HepG2 (cell line): Measurements from ENCODE around the gene SRC. TPM values are rescaled to one million over a fixed set of nuclear protein-coding genes. Genes with fewer than 3 reads are reported as not detected.

Experiments
- ATAC-seq: fragments of 200-7000 bp; cut with Tn5 transposase; 3 replicates; pipeline ENCODE4 v1.9.1; 2020; ENCODE audit warnings: mild to moderate bottlenecking, moderate library complexity
- BruUV-seq: library from RNA; stranded (reverse); fragments of 400-500 nt; replicated peaks from 2 replicates; lab custom pipeline; 2021; lab: Mats Ljungman, UMichigan
- CTCF ChIA-PET: fragments of 300-600 bp; formaldehyde crosslinking; extraction: SDS; loops from one replicate; lab custom pipeline; 2021; ENCODE audit warnings: low total read pairs, inconsistent platforms, low intra/inter-chr PET ratio; lab: Yijun Ruan, JAX
- POLR2A ChIA-PET: fragments of 350-600 bp; sonication (Branson Sonifier 250); formaldehyde crosslinking; loops from one replicate; lab custom pipeline; 2020; ENCODE audit warnings: antibody characterized with exemption, inconsistent platforms; lab: Yijun Ruan, JAX
- DNase-seq: peaks from one replicate; pipeline ENCODE4 v3.0.0-alpha.2; 2015; ENCODE audit warnings: low spot score
- FAIRE-seq: peaks from 3 replicates; lab custom pipeline; 2011; peaks lifted over from hg19 to GRCh38; lab: Jason Lieb, UNC
- H2AFZ ChIP-seq: one replicate; pipeline ENCODE4 v1.6.1; 2011; ENCODE audit warnings: low read length, inconsistent platforms
- H3K27ac ChIP-seq: fragments of 300-600 bp; 3 replicates; pipeline ENCODE4 v1.8.0; 2011; ENCODE audit warnings: mixed run types, mild to moderate bottlenecking, mixed read lengths, low read length, inconsistent platforms; ENCODE audit not compliant: insufficient read depth; ENCODE audit errors: extremely low read length
- H3K27me3 ChIP-seq, 2 experiments: fragments of 200-600 bp in 1 of 2; 2 replicates in 1 of 2; 3 replicates in 1 of 2; pipeline versions ENCODE4 v1.6.0 to v1.8.0; 2011; ENCODE audit warnings: low read length in 2 of 2, mild to moderate bottlenecking in 2 of 2, moderate library complexity in 2 of 2, inconsistent platforms in 1 of 2; ENCODE audit not compliant: insufficient read depth in 2 of 2, control insufficient read depth in 1 of 2
- H3K36me3 ChIP-seq, 2 experiments: fragments of 200-600 bp in 1 of 2; replicated peaks in 1 of 2; 2 replicates in 1 of 2; 3 replicates in 1 of 2; pipeline versions ENCODE4 v1.5.1 to v1.8.0; 2011; ENCODE audit warnings: low read length in 2 of 2, inconsistent platforms in 1 of 2; ENCODE audit not compliant: insufficient read depth in 2 of 2, control insufficient read depth in 1 of 2
- H3K4me1 ChIP-seq: 2 replicates; pipeline ENCODE4 v1.5.1; 2012; ENCODE audit warnings: low read length, inconsistent platforms; ENCODE audit not compliant: insufficient read depth
- H3K4me2 ChIP-seq: 2 replicates; pipeline ENCODE4 v1.6.0; 2011; ENCODE audit warnings: low read depth, low read length, inconsistent platforms
- H3K4me3 ChIP-seq, 3 experiments: fragments of 200-600 bp in 1 of 3; sonication (generic), shearing (Covaris generic) in 1 of 3; replicated peaks in 1 of 3; 2 replicates each; pipeline ENCODE4 v1.5.1; 2011 to 2016; ENCODE audit warnings: low read length in 3 of 3, inconsistent platforms in 2 of 3, low read depth in 2 of 3, mild to moderate bottlenecking in 2 of 3, control low read depth in 1 of 3, mixed read lengths in 1 of 3; ENCODE audit not compliant: insufficient read depth in 1 of 3
- H3K79me2 ChIP-seq: one replicate; pipeline ENCODE4 v1.6.1; 2011; ENCODE audit warnings: low read length, inconsistent platforms; ENCODE audit not compliant: insufficient read depth
- H3K9ac ChIP-seq: 2 replicates; pipeline ENCODE4 v1.6.0; 2011; ENCODE audit warnings: mild to moderate bottlenecking, low read depth, low read length, inconsistent platforms; ENCODE audit not compliant: insufficient read depth
- H3K9me3 ChIP-seq: 2 replicates; pipeline ENCODE4 v1.5.1; 2012; ENCODE audit warnings: mild to moderate bottlenecking, low read length
- H4K20me1 ChIP-seq: 2 replicates; pipeline ENCODE4 v1.6.0; 2011; ENCODE audit warnings: inconsistent platforms, mild to moderate bottlenecking, low read length, moderate library complexity; ENCODE audit not compliant: insufficient read depth
- AKAP8 ChIP-seq: sonication (generic); formaldehyde crosslinking; IDR thresholded peaks from 2 replicates; pipeline ENCODE4 v1.5.1; 2020; ENCODE audit warnings: mild to moderate bottlenecking, missing genetic modification reagents
- EZH2 ChIP-seq: conservative IDR thresholded peaks from 2 replicates; pipeline ENCODE4 v1.6.1; 2012; ENCODE audit warnings: mild to moderate bottlenecking, low read depth, low read length, moderate library complexity
- FOSL1 ChIP-seq: sonication (generic); formaldehyde crosslinking; IDR thresholded peaks from 2 replicates; pipeline ENCODE4 v1.9.0; 2021; ENCODE audit warnings: missing genetic modification reagents, borderline replicate concordance
- FOXA3 ChIP-seq: IDR thresholded peaks from 2 replicates; pipeline ENCODE4 v1.6.1; 2016; ENCODE audit warnings: missing genetic modification reagents, missing compliant biosample characterization
- HMGXB3 ChIP-seq: sonication (generic); formaldehyde crosslinking; IDR thresholded peaks from 2 replicates; pipeline ENCODE4 v1.4.0; 2020; ENCODE audit warnings: missing genetic modification reagents, borderline replicate concordance
- KDM5B ChIP-seq: sonication (generic); formaldehyde crosslinking; IDR thresholded peaks from 2 replicates; pipeline ENCODE4 v1.4.0; 2020; ENCODE audit warnings: missing genetic modification reagents, mild to moderate bottlenecking, borderline replicate concordance
- MAFG ChIP-seq: sonication (generic); formaldehyde crosslinking; IDR thresholded peaks from 2 replicates; pipeline ENCODE4 v1.5.1; 2020; ENCODE audit warnings: mild to moderate bottlenecking, missing genetic modification reagents
- MTA1 ChIP-seq: sonication (generic); formaldehyde crosslinking; IDR thresholded peaks from 2 replicates; pipeline ENCODE4 v1.4.0; 2020; ENCODE audit warnings: missing genetic modification reagents, mild to moderate bottlenecking, borderline replicate concordance
- SATB2 ChIP-seq: sonication (generic); formaldehyde crosslinking; IDR thresholded peaks from 2 replicates; pipeline ENCODE4 v1.5.0; 2020; ENCODE audit warnings: missing genetic modification reagents
- TARDBP ChIP-seq: sonication (generic); formaldehyde crosslinking; IDR thresholded peaks from 2 replicates; pipeline ENCODE4 v1.8.0; 2022; ENCODE audit warnings: mild to moderate bottlenecking, missing genetic modification reagents
- ZFP90 ChIP-seq: sonication (generic); formaldehyde crosslinking; IDR thresholded peaks from 2 replicates; pipeline ENCODE4 v1.8.0; 2022; ENCODE audit warnings: missing genetic modification reagents, mild to moderate bottlenecking, inconsistent platforms, borderline replicate concordance
- ZNF441 ChIP-seq: sonication (generic); formaldehyde crosslinking; IDR thresholded peaks from 2 replicates; pipeline ENCODE4 v1.7.0; 2021; ENCODE audit warnings: missing genetic modification reagents, borderline replicate concordance
- ZNF629 ChIP-seq: sonication (generic); formaldehyde crosslinking; conservative IDR thresholded peaks from 2 replicates; pipeline ENCODE4 v1.5.0; 2020; ENCODE audit warnings: missing genetic modification reagents
- ZNF772 ChIP-seq: sonication (generic); formaldehyde crosslinking; IDR thresholded peaks from 2 replicates; pipeline ENCODE4 v1.5.0; 2020; ENCODE audit warnings: mild to moderate bottlenecking, missing genetic modification reagents
- WGBS: methylation state at CpG from one replicate; pipeline ENCODE4 v1.1.6; 2017; ENCODE audit warnings: low lambda C conversion rate; 5-methylcytosine and 5-hydroxymethylcytosine counted together
- in situ Hi-C: cut with HindIII; loops from 2 replicates; pipeline ENCODE4 v1.10.0; 2017; ENCODE audit warnings: low pct_unique_long_range_greater_than_20kb; ENCODE audit not compliant: extremely low pct_ligation_motif_present
- intact Hi-C: fragments of 100-400 bp; cut with micrococcal nuclease; formaldehyde crosslinking; loops from one replicate; pipeline ENCODE4 v1.10.0; 2022; ENCODE audit not compliant: unreplicated experiment
- polyA plus RNA-seq, 8 experiments: library from polyadenylated mRNA; depleted of rRNA in 3 of 8; stranded (reverse) in 7 of 8; unstranded in 1 of 8; fragments of >200 nt; fragmentation: Illumina TruSeq in 4 of 8; extraction: Trizol in 4 of 8; gene quantifications; 2 replicates each; pipeline versions ENCODE4 v1.2.1 to v1.2.3, GENCODE V29; 2011 to 2016; ENCODE audit warnings: low read depth in 4 of 8, missing spikeins in 1 of 8, mixed read lengths in 1 of 8; ENCODE audit not compliant: insufficient read depth in 1 of 8
- total RNA-seq, 5 experiments: library from RNA; depleted of rRNA; stranded (reverse); fragments of >200 nt; fragmentation: Illumina TruSeq; extraction: Trizol; gene quantifications; 2 replicates each; pipeline ENCODE4 v1.2.3, GENCODE V29; 2016; ENCODE audit warnings: low read depth in 1 of 5

The SRC gene
- total and polyA plus RNA-seq, 2 of the 13 experiments (the other 11 are each of a cell fraction or from before 2014, with no cell fraction given): 54.7 to 192 TPM

GRCh38 chr20:37359836-37360235 lies 13.9 kb downstream of the SRC start:
- intact Hi-C loops: no loop called here
- BruUV-seq: no TSS peak
- no peaks in the 10 kb centered on the region for H3K27me3 ChIP-seq
- DNase-seq (no peak), ATAC-seq (no peak), FAIRE-seq (no peak)
- no peak overlapping the region for H3K4me3 ChIP-seq
- peaks cover 34 to 67% of the 10 kb centered on the region in 2 experiments; a peak in 4 of 5 replicates for H3K36me3 ChIP-seq
- POLR2A ChIA-PET: no interaction called here
- TF ChIP-seq ZFP90 (CRISPR knock-in tag) (no peak), ZNF441 (CRISPR knock-in tag) (no peak), MTA1 (CRISPR knock-in tag) (no peak), FOSL1 (CRISPR knock-in tag) (no peak), ZNF772 (no peak), EZH2 (no peak), ZNF629 (CRISPR knock-in tag) (no peak), TARDBP (CRISPR knock-in tag) (no peak), MAFG (no peak), HMGXB3 (CRISPR knock-in tag) (no peak), SATB2 (CRISPR knock-in tag) (no peak), KDM5B (CRISPR knock-in tag) (no peak), AKAP8 (no peak), FOXA3 (no peak)
- H3K79me2 ChIP-seq: peaks cover 78% of the 10 kb centered on the region
- H3K27ac ChIP-seq: no peak overlapping the region
- in situ Hi-C loops: no loop called here
- CTCF ChIA-PET: no interaction called here
- no peaks in the 10 kb centered on the region for H3K9me3 ChIP-seq
- no peak overlapping the region for H3K9ac ChIP-seq
- no peaks in the 10 kb centered on the region for H3K4me1 ChIP-seq
- H2AFZ ChIP-seq: no peak overlapping the region
- H3K4me2 ChIP-seq: no peak overlapping the region
- 81% methylated on average over 5 of the region's 5 CpGs for WGBS
- H4K20me1 ChIP-seq: peaks cover 94% of the 10 kb centered on the region
